ENCODE results near the gene KSR1.
"Not testable (repeated sequence)": the region's sequence is repeated elsewhere in the genome, so short reads cannot be mapped to it uniquely, and the experiment has no call there.

KSR1 gene

GRCh38 chr17:27422601-27423000 is 33.6 kb upstream of the KSR1 start:
- H3K27ac ChIP-seq, result no peak overlapping the region
- no peak for TF ChIP-seq ZFX (IDR thresholded peaks at IDR 0.05)
- TF ChIP-seq, protein P1, sequence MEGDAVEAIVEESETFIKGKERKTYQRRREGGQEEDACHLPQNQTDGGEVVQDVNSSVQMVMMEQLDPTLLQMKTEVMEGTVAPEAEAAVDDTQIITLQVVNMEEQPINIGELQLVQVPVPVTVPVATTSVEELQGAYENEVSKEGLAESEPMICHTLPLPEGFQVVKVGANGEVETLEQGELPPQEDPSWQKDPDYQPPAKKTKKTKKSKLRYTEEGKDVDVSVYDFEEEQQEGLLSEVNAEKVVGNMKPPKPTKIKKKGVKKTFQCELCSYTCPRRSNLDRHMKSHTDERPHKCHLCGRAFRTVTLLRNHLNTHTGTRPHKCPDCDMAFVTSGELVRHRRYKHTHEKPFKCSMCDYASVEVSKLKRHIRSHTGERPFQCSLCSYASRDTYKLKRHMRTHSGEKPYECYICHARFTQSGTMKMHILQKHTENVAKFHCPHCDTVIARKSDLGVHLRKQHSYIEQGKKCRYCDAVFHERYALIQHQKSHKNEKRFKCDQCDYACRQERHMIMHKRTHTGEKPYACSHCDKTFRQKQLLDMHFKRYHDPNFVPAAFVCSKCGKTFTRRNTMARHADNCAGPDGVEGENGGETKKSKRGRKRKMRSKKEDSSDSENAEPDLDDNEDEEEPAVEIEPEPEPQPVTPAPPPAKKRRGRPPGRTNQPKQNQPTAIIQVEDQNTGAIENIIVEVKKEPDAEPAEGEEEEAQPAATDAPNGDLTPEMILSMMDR (conservative IDR thresholded peaks at IDR 0.05), result no peak

- TF ChIP-seq, protein P1 (conservative IDR thresholded peaks at IDR 0.05), result no peak
- no peak for TF ChIP-seq ZFX (IDR thresholded peaks at IDR 0.05)
- no peak overlapping the region for H3K27ac ChIP-seq
These were observed 32.6 kb upstream of the KSR1 start for GRCh38 chr17:27423651-27424050.

GRCh38 chr17:27424516-27424915 is 31.7 kb upstream of the KSR1 start:
- no peak overlapping the region for H3K27ac ChIP-seq
- TF ChIP-seq ZFX (IDR thresholded peaks at IDR 0.05), result no peak
- TF ChIP-seq, protein P1 (conservative IDR thresholded peaks at IDR 0.05), result no peak

GRCh38 chr17:27424941-27425340 is 31.3 kb upstream of the KSR1 start:
- no peak for TF ChIP-seq ZFX (IDR thresholded peaks at IDR 0.05)
- TF ChIP-seq, protein P1 (conservative IDR thresholded peaks at IDR 0.05), result no peak
- no peak overlapping the region for H3K27ac ChIP-seq

GRCh38 chr17:27425571-27425970 is 30.7 kb upstream of the KSR1 start:
- not testable (repeated sequence) for H3K27ac ChIP-seq

- TF ChIP-seq ZFX (IDR thresholded peaks at IDR 0.05), result no peak
- TF ChIP-seq, protein P1 (conservative IDR thresholded peaks at IDR 0.05), result no peak
- no peak overlapping the region for H3K27ac ChIP-seq
These were observed 30.3 kb upstream of the KSR1 start for GRCh38 chr17:27425991-27426390.

- not testable (repeated sequence) for H3K27ac ChIP-seq
These were observed 29.8 kb upstream of the KSR1 start for GRCh38 chr17:27426471-27426870.

GRCh38 chr17:27427166-27427862 is 28.9 kb upstream of the KSR1 start:
- H3K27ac ChIP-seq, result not testable (repeated sequence)

- TF ChIP-seq, protein P1 (conservative IDR thresholded peaks at IDR 0.05), result no peak
- TF ChIP-seq ZFX (IDR thresholded peaks at IDR 0.05), result no peak
These were observed 27.3 kb upstream of the KSR1 start for GRCh38 chr17:27428781-27429505.

More at GRCh38 chr17:27428781-27429505, 27.3 kb upstream of the KSR1 start:
- H3K27ac ChIP-seq, result no peak overlapping the region
